Activated CD4-positive, alpha-beta T cell treated with anti-CD3 and anti-CD28 coated beads for 24 hours (primary cell): ENCODE measurements around the gene FAM3B.

ENCODE experiments used
- DNase-seq, 2 donors: peaks; one replicate each; pipeline ENCODE4 v3.0.0-alpha.2; 2020; ENCODE audit warnings: low read depth in 2 of 2

FAM3B gene

DNA sequence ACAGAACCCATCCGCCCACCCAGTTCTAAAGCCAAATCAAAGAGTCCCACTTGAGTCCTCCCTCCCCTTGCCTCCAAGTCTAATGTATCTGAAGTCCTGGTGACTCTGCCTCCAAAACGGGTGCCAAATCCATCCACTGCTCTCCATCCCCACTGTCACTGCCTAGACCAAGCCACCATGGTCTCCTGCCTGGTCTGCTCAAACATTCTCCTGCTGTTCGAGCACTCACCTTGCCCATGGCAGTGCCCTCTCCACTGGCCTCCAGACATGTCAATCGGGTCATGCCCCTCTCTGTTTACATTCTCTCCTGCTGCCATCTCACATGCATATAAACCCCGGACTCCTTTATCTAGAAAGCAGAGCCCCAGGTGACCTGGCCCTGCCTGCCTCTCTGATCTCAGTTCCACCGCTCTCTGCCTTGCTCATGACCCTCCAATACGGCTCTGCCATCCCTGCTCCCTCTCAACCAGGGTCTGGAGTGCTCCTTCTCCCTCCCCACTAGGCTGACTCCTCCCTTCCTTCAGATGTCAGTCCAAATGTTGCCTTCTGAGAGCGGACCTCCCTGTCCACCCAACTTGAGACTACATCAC, 77.4 kb downstream of the FAM3B start:
- DNase-seq = no peak

DNA sequence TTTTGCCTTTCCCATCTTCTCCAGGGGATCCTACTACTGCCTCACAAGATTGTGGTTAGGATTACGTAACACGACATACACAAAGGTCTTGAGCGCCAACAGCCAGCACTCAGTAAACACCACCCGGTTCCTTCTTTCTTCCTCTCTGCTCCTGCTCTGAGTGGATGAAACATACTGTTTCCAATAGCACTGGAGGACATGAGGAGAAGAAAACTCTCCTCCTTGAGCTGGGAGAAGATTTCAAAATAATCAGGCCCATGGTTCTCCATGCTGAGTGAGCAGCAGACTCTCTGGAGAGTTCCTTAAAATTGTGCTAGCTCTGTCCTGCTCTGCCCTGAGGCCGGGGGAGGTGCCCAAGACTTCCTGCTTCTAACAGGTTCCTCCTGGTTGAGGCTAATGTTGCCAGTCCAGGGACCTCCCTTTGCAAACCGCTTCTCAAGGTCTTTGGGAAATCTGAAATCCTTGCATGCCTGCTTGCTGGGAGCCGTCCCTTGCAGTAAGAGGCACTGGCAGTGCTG, 80.0 kb downstream of the FAM3B start:
- no peak for DNase-seq

- DNase-seq = no peak
Measured at GRCh38 chr21:41397471-41397891, 80.9 kb downstream of the FAM3B start.

- DNase-seq = no peak
Measured at GRCh38 chr21:41398251-41398650, 81.7 kb downstream of the FAM3B start.

DNA sequence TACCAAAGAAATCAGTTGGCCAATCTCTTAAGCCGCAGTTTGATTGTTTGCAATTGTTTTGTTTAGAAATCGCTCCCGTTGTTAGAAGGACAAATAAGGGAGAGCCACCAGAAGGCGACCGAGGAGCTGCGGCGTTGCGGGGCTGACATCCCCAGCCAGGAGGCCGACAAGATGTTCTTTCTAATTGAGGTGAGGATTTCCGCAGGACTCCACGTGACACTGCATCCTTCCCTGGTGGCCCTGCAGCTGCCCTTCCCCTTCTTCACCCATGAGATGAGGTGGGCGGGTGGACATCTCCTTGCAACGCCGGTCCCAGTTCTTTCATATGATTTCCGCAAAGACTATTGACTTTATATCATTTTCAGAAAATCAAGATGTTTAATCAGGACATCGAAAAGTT, 82.2 kb downstream of the FAM3B start:
- no peak for DNase-seq

- no peak for DNase-seq
Measured at GRCh38 chr21:41399246-41399800, 82.7 kb downstream of the FAM3B start.

GRCh38 chr21:41402231-41402630, 85.6 kb downstream of the FAM3B start:
- DNase-seq = no peak

- DNase-seq = no peak
Measured at GRCh38 chr21:41402796-41403195, 86.2 kb downstream of the FAM3B start.

- DNase-seq = no peak
Measured at GRCh38 chr21:41403331-41403730, 86.7 kb downstream of the FAM3B start.

DNA sequence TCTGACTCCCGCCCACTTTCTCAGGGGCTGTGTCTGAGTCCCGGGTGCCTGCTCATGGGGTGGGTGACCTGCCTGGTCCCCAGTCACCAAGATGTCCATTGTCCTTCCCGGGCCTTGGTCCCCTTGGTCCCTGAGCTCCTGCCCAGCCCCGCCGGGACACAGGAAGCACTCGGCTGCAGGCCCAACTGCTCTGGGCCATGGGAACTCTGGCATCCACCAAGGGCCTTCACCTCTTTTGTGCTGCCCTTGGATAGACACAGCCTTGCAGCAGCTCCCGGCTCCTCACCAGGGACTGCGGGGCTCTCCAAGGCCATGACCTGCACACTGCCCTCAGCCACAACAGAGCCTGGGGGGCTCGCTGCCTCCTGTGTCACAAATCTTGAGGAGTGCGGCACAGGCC, 87.4 kb downstream of the FAM3B start:
- DNase-seq = no peak

DNA sequence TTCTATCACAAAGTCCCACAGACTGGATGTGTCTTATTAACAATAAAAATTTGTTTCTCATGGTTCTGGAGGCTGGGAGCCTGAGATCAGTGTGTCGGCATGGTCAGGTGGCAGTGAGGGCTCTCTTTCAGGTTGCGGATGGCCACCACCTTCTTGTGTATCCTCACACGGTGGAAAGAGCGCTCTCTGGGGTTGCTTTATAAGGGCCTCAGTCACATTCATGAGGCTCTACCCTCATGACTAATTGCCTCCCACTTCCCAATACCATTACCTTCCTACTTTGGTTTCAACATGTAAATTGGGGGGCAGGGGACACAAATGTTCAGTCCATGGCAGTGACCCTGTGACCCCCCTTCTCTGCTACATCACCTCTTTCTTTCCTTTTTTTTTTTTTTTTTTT, 88.7 kb downstream of the FAM3B start:
- no peak for DNase-seq

GRCh38 chr21:41406340-41406739, 89.7 kb downstream of the FAM3B start:
- DNase-seq = no peak
